ENCODE measurements around the gene RPN1.

DNA sequence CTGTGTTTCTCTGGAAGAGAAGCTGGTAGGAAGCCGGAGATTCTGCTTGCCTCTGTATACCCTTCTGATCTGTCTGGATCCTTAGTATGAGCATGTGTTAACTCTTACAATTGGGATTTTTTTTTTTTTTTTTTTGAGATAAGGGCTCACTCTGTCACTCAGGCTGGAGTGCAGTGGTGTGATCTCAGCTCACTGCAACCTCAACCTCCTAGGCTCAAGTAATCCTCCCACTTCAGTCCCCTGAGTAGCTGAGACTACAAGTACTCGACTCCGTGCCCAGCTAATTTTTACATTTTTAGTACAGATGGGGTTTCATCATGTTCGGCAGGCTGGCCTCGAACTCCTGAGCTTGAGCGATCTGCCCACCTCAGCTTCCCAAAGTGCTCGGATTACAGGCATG is 44.5 kb downstream of the RPN1 start:
- TF ChIP-seq, protein P1, sequence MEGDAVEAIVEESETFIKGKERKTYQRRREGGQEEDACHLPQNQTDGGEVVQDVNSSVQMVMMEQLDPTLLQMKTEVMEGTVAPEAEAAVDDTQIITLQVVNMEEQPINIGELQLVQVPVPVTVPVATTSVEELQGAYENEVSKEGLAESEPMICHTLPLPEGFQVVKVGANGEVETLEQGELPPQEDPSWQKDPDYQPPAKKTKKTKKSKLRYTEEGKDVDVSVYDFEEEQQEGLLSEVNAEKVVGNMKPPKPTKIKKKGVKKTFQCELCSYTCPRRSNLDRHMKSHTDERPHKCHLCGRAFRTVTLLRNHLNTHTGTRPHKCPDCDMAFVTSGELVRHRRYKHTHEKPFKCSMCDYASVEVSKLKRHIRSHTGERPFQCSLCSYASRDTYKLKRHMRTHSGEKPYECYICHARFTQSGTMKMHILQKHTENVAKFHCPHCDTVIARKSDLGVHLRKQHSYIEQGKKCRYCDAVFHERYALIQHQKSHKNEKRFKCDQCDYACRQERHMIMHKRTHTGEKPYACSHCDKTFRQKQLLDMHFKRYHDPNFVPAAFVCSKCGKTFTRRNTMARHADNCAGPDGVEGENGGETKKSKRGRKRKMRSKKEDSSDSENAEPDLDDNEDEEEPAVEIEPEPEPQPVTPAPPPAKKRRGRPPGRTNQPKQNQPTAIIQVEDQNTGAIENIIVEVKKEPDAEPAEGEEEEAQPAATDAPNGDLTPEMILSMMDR (IDR thresholded peaks at IDR 0.05): no peak
- TF ChIP-seq POLR2A (IDR thresholded peaks at IDR 0.05) (no peak), EP300 (IDR thresholded peaks at IDR 0.05) (no peak), POLR2AphosphoS5 (IDR thresholded peaks at IDR 0.05) (no peak)

All from suprapubic skin (tissue), 4 donors.